NCI-H82 (cell line): ENCODE data around the gene VTI1A.

Experiments used
- DNase-seq: peaks from one replicate; lab custom pipeline; 2025; lab: John Stamatoyannopoulos, UW

VTI1A gene

DNA sequence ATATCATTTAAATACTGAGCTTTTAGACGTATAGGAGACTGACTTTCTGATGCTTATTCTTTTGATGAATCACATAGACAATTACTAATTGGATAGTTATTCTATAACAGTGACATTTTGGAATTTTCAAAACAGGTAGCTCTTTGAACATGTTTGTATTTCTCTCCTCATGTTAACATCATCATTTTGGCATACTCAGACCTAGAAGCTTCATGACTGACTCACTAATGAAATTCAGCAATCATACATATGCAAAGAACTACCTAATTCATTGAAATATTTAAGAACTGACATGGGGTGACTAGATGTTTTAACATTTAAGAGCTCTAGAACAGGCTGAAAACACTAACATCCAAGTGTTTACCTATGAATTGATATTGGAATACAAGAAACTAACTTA is 192.3 kb downstream of the VTI1A start:
- DNase-seq = no peak

DNA sequence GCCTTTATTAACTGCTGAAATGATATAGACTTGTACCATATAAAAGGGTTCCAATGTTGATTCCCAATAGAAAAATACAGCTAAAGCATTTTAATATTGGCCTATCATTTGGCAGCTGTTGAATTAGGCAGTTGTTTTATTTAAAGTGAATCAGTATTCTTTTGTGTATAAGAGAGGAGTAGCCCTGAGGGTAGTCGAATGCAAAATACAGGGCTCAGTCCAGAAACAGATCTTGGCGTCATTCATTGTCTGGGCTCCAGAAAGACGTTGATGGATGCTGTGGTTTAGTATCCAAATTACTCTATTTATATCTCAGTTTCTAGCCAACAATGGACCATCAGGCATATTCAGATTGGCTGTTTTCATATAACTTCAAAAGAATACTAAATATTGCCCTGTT is 193.6 kb downstream of the VTI1A start:
- DNase-seq = no peak

DNA sequence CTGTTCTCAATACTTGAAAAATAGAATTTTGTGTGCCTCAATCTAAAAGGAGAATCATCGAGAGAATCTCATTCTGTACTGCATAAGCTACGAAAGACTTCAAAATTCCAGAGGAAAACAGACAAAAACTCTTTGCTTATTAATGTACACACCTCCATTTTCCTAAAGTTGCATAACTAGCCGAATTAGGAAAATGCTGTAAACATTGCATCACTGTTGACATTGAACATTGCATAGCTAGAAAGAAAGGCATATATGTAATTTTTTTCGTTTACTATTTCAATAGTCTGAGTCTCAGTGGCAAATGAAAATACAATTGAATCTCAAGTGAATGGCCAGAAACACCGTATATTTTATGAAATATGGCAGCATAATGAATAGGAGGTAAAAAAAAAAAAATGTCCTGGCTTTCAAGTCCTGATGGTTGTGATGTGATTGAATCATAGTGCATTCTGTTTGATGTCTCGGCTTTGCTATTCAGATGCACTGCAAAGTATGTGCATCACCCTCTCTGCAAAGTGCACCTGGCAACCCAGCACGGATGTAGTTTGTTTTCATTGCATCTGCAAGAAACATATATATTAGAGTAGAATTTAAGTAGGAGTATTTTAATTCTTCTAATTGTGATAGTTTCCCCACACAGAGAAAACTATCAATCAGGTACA is 196.7 kb downstream of the VTI1A start:
- DNase-seq = no peak

DNA sequence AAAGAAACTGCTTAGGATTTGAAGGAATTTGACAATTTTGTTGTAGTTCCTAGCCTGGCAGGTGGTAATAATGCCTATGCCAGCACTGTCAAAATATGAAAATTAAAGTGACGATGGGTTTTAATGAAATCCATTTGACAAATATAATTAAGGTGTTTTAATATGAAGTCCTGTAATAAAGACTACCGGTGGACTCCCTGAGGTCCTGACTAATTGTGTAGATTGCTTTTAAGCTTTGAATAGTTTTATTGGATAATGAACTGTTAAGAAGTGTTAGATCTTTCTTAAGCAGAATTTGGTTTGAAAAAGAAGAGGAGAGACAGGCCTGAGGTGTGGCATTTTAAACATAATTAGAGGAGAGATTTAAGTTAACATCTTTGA is 197.2 kb downstream of the VTI1A start:
- DNase-seq = no peak

DNA sequence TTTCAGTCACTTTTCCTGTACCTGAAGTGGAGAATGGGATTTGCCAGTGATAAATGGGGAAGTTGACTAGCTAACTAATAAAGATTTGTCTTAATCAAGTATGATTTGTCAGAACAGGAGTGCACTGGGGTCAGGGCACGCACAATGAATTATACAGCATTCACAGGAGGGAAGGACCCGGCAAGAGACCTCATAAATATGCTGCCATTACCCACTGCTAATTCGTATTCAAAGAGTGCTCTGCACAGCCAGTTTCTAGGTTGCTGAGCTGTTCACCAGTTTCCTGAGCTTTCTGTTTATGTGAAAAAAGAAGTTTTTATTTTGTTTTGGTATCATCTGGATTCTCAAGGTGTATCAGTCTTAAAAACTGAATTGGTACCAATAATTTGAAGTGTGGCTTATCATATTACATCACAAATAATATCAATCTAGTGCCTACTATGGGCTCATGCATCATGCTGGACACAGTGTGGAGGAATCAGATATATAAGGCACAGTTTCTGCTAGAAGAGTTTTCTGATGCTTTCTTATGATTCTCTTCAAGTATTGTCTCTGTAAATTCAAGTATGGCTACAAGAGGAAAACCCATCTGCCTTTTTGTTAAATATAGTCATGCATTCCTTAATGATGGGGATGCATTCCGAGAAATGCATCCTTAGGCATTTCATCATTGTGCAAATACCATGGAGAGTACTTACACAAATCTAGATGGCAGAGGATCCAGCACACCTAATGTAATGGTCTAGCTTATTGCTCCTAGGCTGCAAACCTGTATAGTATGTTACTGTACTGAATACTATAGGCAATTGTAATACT is 202.2 kb downstream of the VTI1A start:
- no peak for DNase-seq

DNA sequence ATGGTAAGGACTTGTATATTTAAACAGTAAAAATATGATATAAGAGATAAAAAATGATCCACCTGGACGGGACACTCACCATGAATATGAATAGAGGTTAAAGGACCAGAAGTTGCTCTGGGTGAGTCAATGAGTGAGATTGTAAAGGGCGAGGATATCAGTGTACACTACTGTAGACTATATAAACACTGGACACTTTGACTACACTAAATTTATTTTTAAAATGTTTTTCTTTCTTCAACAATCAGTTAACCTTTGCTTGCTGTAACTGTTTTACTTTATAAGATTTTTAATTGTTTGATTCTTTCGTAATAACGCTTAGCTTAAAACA is 202.8 kb downstream of the VTI1A start:
- no peak for DNase-seq

DNA sequence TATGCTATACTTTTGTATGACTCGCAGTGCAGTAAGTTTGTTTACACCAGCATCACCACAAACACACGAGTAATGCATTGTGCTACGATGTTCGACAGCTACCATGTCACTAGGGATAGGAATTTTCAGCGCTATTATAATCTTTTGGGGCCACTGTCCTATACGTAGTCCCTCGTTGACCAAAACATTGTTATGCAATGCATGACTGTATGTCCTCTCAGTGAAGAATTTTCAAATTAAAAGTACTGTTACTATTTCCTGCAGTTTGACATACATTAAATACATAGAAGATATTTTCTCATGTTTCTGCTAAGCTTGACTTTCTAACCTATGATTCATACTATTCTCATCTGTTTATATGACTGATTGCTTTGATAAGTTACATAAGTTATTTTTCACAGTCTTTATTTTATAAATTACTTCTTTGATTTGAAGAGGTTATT is 203.6 kb downstream of the VTI1A start:
- no peak for DNase-seq

DNA sequence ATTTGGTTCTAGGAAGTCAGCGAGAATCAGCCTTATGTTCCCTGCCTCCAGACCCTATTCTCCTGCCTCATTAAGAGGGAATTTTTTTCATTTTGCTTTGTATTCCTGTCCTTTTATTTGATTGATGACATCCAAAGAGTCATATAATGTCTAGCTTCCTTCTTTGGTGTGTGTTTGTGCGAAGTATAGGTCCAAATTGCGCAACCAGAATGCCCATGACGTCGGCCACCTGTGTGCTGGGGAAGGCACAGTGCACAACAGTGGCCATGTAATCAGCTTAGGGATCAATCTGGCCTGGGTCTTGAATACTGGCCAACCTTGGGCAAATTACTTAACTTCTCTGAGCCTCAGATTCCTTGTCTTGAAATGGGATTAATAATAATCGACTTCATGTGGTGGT is 206.2 kb downstream of the VTI1A start:
- peak; percentile 78 for DNase-seq

DNA sequence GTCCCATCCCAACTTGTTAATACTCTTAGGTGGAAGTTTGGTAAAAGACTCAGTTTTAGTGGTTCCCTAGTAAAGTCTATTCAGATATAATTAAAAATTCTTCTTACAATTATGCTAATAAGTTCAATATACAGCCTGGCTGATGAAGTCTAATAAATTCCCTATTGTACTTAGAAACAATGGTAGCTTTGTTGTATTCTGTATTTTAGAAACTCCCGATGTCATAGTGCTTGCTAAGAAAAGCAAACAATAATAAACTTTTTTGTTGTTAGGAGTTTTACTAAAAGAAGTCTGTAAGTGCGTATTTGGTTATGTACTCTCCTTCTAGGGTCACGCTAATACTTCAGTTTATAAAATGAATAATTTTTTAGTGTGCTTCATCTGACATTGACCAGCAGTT is 206.8 kb downstream of the VTI1A start:
- DNase-seq = no peak

DNA sequence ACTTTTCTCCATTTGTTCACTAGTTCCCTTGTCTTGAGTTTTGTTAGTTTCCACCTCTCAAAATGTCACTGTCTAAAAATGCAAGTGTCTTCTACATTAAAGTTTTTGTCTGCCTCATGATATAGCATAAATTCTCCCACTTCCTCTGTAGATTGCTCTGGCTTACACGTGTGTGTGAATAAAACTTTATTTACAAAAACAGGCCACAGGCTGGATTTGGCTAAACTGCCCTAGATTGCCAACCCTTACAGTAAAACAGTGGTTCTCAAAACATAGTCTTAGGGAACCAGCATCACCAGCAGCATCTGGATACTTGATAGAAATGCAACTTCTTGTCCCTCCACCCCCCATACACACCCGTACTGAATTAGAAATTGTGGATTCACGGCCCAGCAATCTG is 207.8 kb downstream of the VTI1A start:
- DNase-seq = no peak

DNA sequence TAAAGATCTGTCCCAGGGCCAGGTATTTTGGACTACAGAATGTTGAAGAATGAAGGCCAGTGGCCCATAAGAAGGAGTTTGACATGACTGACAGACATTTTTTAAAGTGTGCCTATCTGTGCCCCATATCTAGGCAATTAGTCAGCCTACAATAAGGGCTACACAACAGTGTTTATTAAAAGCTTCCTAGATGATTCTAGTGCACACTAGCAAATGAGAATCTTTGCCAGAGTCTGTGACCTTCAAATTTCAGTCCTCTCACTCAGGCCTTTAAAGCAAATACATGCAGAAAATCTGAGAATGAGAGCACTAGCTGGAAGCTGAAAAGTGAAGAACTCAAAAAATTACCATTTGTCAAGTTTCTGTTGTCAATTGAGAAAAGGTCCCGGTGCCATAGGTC is 208.7 kb downstream of the VTI1A start:
- DNase-seq = no peak

DNA sequence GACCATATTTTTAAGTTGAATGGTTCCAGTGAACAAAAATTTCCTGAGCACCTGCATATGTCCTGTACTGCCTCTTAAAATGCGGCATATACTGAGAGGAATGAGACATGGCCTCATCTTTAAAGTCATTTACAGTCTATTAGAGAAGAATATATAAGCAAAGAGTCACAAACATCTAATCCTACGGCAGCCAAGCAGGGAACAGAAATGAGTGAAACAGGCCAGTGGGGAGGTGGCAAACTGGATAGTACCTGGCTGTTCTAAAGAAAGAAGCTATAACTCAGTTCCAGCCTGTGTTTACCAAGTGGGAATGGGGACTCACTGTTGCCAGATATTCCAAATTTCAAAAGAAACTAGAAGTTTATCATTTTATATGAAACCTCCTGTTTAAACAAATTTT is 211.4 kb downstream of the VTI1A start:
- no peak for DNase-seq

DNA sequence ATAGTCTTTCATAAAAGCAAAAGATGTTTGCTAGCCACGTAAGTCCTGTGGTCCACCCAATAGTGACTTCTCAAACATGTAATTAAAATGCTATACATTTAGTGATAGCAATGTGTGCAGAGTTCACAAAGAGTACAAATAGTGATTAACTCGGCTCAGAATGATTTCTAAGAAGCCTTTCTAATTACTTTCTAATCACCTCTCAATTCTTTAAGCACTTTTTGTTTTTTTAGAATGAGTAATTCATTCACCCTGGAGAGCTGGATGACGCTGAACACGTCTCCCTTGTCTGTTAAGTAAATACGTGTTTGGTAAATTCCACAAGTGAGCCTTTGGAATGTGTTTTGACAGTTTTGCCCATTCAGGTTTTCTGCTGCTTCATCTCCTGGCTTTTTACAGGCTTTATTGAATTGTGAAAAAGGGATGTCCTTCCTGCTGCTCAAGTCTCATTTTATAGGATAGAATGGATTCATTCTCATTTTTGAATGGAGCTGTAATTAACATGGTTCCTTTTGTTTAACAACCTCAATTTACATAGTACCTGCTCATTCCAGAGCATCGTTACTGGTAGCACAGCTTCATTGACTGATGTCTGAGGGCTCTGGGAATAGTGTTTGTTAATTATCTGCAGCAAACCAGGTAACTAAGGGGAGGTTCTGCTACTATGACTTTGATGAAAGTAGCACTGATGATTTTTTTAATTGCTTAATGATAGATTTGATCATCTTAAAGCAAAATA is 212.1 kb downstream of the VTI1A start:
- DNase-seq = no peak

DNA sequence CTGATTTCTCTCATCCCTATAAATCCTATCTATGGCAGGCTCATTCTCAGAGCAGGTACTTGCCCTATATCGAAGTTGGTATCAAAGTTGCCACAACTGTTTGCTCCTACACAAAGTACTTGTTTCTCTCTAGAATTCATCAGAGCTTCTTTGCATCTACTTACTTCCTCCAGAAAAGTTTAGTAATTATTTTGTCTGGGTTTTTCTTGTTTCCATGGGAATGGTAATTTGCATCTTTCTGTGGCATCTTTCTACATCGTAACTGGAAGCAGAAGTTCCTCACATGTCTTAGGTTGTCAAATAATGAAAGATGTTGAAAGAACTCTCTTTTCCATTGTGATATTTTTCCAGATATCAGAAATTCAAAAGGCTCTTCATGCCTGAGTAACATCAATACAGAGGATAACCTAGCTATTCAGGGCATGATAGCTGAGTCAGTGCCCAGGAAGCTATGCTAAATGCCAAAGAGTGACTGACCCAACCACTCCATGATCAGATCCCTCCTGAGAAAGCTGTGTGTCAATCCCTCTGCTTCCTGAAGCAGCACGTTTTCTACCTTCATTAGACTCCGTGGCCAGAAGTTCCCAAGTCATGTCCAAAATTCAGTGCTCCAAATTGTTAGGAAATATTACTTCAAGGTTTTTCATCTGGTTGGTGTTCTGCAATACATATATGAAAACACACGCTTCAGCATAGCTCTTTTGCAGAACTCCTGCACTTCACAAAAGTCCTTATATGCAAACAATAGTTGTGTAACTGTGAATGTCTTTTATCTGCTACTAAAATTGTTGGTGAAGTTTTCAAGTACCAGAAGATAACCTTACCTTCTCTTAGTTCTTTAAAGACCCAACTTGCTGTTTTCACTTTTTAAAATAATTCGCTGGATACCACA is 216.5 kb downstream of the VTI1A start:
- DNase-seq = no peak

DNA sequence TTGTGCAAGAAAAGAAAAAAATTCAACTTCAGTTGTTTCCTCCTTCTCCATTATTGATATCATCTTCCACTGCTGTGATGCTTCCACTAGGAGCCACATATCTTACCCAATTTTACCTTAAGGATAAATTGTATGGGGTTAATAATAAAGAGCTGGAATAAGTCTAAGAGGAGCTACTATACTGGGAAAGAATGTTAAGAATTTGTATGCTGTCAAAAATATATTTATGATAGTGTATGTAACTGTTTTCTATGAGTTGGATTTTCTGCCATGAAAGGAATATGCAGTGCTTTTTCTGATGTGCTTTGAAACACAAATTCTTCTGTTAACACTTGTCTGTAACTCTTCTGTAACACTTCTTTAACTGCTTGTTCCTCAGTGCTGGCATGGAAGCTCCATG is 219.1 kb downstream of the VTI1A start:
- DNase-seq = no peak

DNA sequence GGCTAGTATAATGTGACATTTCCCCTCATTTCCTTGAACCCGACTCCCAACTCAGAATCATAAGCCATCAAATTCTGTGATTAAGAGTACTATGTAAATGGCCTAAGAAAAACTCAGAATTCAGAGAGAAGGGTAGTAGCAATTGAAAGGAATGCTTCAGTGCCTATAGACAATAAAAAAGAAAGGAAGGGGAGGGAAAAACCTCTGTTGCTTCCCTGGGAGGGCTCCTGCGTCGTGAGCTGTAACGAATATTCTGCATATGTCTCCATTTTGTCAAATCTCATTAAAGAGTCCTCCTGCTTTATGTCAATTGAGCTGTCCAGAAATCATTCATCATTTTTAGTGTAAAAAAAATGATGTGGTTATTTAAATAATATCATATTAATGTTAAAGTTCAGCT is 223.0 kb downstream of the VTI1A start:
- DNase-seq = no peak

DNA sequence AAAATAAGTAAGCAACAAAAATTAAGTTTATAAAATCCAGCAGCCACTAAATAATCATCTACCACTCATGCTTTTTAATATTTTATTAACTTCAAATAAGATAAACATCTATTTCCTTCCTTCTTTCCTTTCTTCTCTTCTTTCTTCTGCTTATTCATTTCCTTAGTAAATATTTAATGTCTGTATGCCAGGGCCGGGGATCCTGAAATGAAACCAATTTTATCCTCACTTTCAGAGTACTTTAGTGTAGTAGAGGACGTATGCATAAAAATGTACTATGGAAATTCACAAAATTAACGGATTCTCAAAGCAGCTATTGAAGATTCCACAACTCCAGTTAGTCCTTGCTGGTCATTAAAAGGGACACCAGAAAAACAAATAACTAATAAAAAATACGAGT is 224.7 kb downstream of the VTI1A start:
- DNase-seq = no peak

DNA sequence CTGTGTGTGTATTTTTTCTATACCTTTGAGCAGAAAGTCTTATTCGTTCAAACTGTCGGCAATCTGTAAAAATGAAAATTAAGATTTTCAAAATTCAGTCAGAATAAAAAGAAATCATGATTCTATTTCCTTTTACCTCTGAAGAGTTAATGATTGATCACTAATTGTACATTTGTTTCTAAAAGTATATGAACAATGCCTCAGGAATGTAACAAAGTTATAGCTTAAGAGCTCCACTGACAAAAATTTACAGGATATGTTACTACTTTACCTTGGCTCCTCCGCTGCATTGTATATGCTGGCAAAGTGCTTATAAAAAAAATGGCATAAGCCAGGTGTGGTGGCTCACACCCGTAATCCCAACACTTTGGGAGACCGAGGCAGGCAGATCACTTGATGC is 225.7 kb downstream of the VTI1A start:
- no peak for DNase-seq

DNA sequence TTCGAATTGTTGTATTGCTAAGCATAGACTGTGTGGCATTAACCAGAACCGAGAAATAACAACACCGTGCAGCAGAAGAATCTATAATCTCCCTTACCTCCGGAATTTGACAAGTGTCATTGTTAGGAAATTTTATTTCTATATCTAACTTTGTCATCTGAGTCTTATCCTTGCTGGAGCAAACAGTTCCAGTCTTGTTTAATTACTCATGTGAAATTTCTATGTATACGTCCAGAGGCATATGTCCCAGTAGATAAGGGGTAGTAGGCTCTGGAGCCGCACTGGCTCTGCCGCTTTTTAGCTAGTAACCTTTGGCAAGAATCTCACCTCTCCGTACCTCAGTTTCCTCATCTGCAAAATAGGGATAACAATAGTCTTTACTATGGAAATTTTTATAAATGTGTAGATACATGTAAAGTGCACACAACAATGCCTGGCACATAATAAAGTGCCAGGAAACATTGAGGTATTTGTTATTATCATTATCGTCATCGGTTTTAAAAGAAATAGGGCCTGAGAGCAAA is 228.6 kb downstream of the VTI1A start:
- DNase-seq = no peak

DNA sequence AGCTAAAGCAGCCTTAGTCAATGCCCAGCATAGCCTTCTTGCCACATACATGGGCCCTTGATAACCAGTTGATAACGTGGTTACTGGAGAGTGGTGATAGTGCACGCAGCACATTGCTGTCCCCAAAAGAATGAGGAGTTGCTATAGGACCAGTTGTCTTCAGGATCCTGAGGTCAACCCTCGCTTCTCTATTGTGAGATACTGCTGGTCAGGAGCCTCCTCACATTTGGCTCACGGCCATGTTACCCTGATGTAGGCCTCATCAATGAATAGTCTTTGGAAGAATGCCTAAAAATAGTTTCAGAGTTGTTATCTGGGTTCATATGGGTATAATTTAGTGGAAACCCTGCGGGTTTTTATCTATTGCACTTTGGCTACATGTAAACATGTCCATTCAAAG is 230.7 kb downstream of the VTI1A start:
- DNase-seq = no peak

DNA sequence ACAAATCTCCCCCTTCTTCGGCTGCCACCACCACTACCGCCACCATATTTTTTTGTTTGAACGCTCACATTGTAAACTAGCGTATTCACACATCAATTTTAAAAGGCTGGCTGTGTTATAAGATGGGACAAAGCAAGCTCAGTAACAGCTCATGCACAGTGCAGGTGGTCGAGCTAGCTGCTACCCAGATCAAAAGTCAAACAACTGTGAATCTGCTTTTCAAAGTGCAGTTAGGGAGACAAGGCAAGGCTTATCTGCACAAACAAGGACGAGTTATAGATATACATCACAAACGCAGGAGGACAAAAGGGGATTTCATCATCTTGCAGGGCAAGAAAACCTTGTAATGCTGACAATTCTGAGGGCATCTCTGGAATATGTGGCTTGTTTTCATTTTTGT is 231.6 kb downstream of the VTI1A start:
- DNase-seq = no peak

DNA sequence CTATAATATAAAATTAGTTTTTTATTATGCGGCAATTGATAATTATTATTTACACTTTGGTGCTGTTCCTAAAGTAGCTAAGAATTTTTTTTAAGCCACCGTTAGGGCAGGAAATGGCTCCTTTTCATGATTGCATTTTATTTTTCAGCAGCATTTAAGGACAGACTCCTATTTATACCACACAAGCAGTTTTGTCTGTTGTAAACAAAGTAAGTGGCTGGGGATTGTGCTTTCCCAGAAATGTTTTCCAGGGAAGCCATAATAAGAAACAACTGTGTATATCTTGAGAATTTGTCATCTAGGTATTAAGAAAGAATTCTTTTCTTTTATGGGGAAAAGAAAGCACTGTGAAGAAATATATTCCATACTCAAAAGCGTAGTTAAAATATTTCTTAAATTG is 232.0 kb downstream of the VTI1A start:
- no peak for DNase-seq
